A549 (cell line): Measurements from ENCODE around the gene AGPAT2. TPM values are rescaled to one million over a fixed set of nuclear protein-coding genes. Genes with fewer than 3 reads are reported as not detected.
A peak's percentile ranks its signal among the peaks of the same experiment; 100 is the strongest.
"Not testable (repeated sequence)": the region's sequence is repeated elsewhere in the genome, so short reads cannot be mapped to it uniquely, and the experiment has no call there.

Source experiments
- ATAC-seq, 2 experiments: fragments of 200-7000 bp in 1 of 2; fragments of >200 bp in 1 of 2; cut with Nextera tagmentation in 1 of 2; cut with Tn5 transposase in 1 of 2; 3 replicates each; pipeline versions ENCODE4 v1.8.0 to v1.9.1; 2018 to 2020; ENCODE audit warnings: mild to moderate bottlenecking in 1 of 2, moderate library complexity in 1 of 2
- CTCF ChIA-PET: fragments of 300-600 bp; sonication (Branson Sonifier 250); formaldehyde crosslinking; extraction: SDS; loops from one replicate; lab custom pipeline; 2021; ENCODE audit warnings: antibody characterized with exemption, inconsistent platforms; lab: Yijun Ruan, JAX
- POLR2A ChIA-PET: fragments of 350-600 bp; formaldehyde crosslinking; extraction: SDS; loops from one replicate; lab custom pipeline; 2021; ENCODE audit warnings: antibody characterized with exemption, inconsistent platforms; lab: Yijun Ruan, JAX
- DNase-seq, 2 experiments: peaks; one replicate each; pipeline versions ENCODE4 v3.0.0 to v3.0.0-alpha.2; 2011 to 2016; ENCODE audit warnings: low read depth in 1 of 2, low spot score in 1 of 2
- FAIRE-seq: peaks from 2 replicates; lab custom pipeline; 2011; peaks lifted over from hg19 to GRCh38; lab: Jason Lieb, UNC
- H3K27ac ChIP-seq, 2 experiments: fragments of >200 bp; sonication (Bioruptor Twin); formaldehyde crosslinking; 3 replicates each; pipeline ENCODE4 v1.5.1; 2016 to 2017
- H3K4me1 ChIP-seq: fragments of >200 bp; sonication (Bioruptor Twin); formaldehyde crosslinking; 3 replicates; pipeline ENCODE4 v1.6.1; 2016
- H3K4me2 ChIP-seq: fragments of >200 bp; sonication (Bioruptor Twin); formaldehyde crosslinking; 3 replicates; pipeline ENCODE4 v1.6.1; 2016
- H3K4me3 ChIP-seq: fragments of >200 bp; sonication (Bioruptor Twin); formaldehyde crosslinking; 3 replicates; pipeline ENCODE4 v1.5.1; 2016
- H3K9me3 ChIP-seq: fragments of >200 bp; sonication (Bioruptor Twin); formaldehyde crosslinking; 3 replicates; pipeline ENCODE4 v1.6.1; 2016
- CHD2 ChIP-seq: fragments of 150-350 bp; IDR thresholded peaks from 2 replicates; pipeline ENCODE4 v1.6.1; 2014; ENCODE audit warnings: low read length; ENCODE audit not compliant: partially characterized antibody
- EHF ChIP-seq: fragments of 250-450 bp; sonication (Bioruptor Pico); IDR thresholded peaks from 2 replicates; pipeline ENCODE4 v1.5.0; 2020; ENCODE audit warnings: mild to moderate bottlenecking
- EHMT2 ChIP-seq: fragments of 200-600 bp; sonication (generic); IDR thresholded peaks from 2 replicates; pipeline ENCODE4 v1.6.1; 2016; ENCODE audit warnings: antibody characterized with exemption, low read depth, mild to moderate bottlenecking, moderate library complexity
- FOSL2 ChIP-seq, 2 experiments: fragments of 450-650 bp in 1 of 2; fragments of >200 bp in 1 of 2; sonication (Bioruptor Twin) in 1 of 2; formaldehyde crosslinking; IDR thresholded peaks; 2 replicates each; pipeline versions ENCODE4 v1.5.0 to v1.6.1; 2016 to 2020; ENCODE audit warnings: mild to moderate bottlenecking in 1 of 2, moderate library complexity in 1 of 2
- HDAC2 ChIP-seq: fragments of 200-600 bp; sonication (generic); IDR thresholded peaks from 2 replicates; pipeline ENCODE4 v1.6.1; 2016
- HEYL ChIP-seq: fragments of 250-450 bp; sonication (Bioruptor Pico); IDR thresholded peaks from 2 replicates; pipeline ENCODE4 v1.8.0; 2021; ENCODE audit warnings: mild to moderate bottlenecking, moderate library complexity
- HOXA7 ChIP-seq: fragments of 250-450 bp; sonication (Bioruptor Pico); IDR thresholded peaks from 2 replicates; pipeline ENCODE4 v1.5.0; 2020; ENCODE audit warnings: mild to moderate bottlenecking, moderate library complexity
- JUNB ChIP-seq: fragments of >200 bp; sonication (Bioruptor Twin); formaldehyde crosslinking; IDR thresholded peaks from 2 replicates; pipeline ENCODE4 v1.6.1; 2016
- KDM5A ChIP-seq: fragments of 200-600 bp; sonication (generic); IDR thresholded peaks from 2 replicates; pipeline ENCODE4 v1.6.1; 2016; ENCODE audit warnings: antibody characterized with exemption, mild to moderate bottlenecking
- NPAS2 ChIP-seq: fragments of 250-450 bp; sonication (Bioruptor Pico); IDR thresholded peaks from 2 replicates; pipeline ENCODE4 v1.8.0; 2022; ENCODE audit warnings: mild to moderate bottlenecking, moderate library complexity, borderline replicate concordance
- SMC3 ChIP-seq: fragments of >200 bp; sonication (Bioruptor Twin); formaldehyde crosslinking; IDR thresholded peaks from 3 replicates; pipeline ENCODE4 v1.6.1; 2018; ENCODE audit warnings: inconsistent platforms
- SREBF2 ChIP-seq: fragments of 450-650 bp; IDR thresholded peaks from 2 replicates; pipeline ENCODE4 v1.6.1; 2014; ENCODE audit warnings: mild to moderate bottlenecking, moderate library complexity
- ZC3H11A ChIP-seq: fragments of 450-650 bp; IDR thresholded peaks from 2 replicates; pipeline ENCODE4 v1.6.1; 2014; ENCODE audit warnings: antibody characterized with exemption, mild to moderate bottlenecking
- WGBS: methylation state at CpG from one replicate; pipeline ENCODE4 v1.1.6; 2017; ENCODE audit errors: missing lambda C conversion rate; 5-methylcytosine and 5-hydroxymethylcytosine counted together
- polyA plus RNA-seq, 4 experiments: library from polyadenylated mRNA; depleted of rRNA in 3 of 4; stranded (reverse); fragments of >200 nt; fragmentation: RNase III in 1 of 4; extraction: RNeasy Plus Mini Kit Qiagen cat#74134 plus additional on column Dnase treatment in 1 of 4; gene quantifications; 2 replicates in 3 of 4; 3 replicates in 1 of 4; pipeline ENCODE4 v1.2.3, GENCODE V29; 2011 to 2017
- TF ChIP-seq, protein P1 (sequence below): fragments of 450-650 bp; IDR thresholded peaks from 2 replicates; pipeline ENCODE4 v1.6.1; 2014; ENCODE audit warnings: antibody characterized with exemption
- TF ChIP-seq, protein P2 (sequence below): fragments of 200-600 bp; sonication (generic); IDR thresholded peaks from 2 replicates; pipeline ENCODE4 v1.6.1; 2016; ENCODE audit warnings: antibody characterized with exemption, mild to moderate bottlenecking, moderate library complexity

The AGPAT2 gene
- polyA plus RNA-seq, 2 of the 4 experiments (the other 2 are of a cell fraction), result 32.3 to 49.5 TPM

DNA sequence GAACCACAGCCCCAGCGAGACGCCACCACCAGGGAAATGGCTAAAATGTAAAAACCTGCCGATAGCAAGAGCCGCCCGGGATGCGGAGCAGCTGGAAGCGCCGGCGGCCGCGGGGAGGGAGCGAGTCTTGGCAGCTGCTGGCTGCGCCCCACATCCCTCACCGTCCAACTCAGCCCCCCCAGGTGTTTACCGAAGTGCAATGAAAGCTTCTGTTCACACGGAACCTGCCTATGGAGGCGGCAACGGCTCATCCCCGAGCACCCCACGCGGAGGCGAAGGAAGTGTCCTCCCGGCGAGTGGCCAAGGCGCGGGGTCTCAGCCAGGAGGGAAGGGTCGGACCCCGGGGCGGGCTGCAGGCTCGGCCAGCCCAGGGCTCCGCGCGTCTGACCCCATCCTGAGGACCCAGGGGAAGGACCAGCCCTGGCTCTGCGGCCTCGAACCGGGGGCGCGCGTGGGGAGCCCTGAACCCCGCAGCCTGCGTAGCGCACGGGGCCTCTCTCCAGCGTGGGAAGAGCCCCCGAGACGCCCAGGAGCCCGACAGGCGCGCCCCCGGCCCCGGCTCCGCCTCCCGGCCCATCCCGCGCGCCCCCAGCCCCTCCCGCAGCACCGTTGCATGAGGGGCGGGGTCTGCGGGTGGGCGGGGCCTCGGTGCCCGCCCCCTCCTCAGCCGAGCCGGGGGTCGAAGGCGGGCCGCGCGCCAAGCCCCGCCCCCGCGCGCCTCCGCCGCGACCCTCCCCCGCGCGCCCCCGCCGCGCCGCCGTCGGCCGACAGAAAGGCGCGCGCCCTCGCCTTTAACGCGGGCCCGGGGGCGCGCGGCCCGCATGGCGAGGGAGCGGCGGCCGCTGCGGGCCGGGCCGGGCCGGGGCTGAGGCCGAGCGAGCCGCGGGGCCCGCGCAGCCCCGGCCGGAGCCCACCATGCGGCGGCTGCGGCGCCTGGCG lies 24.8 kb upstream of the AGPAT2 start, which contains the start of gene DIPK1B (continued):
- TF ChIP-seq, protein P1, sequence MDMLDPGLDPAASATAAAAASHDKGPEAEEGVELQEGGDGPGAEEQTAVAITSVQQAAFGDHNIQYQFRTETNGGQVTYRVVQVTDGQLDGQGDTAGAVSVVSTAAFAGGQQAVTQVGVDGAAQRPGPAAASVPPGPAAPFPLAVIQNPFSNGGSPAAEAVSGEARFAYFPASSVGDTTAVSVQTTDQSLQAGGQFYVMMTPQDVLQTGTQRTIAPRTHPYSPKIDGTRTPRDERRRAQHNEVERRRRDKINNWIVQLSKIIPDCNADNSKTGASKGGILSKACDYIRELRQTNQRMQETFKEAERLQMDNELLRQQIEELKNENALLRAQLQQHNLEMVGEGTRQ, result no peak

DNA sequence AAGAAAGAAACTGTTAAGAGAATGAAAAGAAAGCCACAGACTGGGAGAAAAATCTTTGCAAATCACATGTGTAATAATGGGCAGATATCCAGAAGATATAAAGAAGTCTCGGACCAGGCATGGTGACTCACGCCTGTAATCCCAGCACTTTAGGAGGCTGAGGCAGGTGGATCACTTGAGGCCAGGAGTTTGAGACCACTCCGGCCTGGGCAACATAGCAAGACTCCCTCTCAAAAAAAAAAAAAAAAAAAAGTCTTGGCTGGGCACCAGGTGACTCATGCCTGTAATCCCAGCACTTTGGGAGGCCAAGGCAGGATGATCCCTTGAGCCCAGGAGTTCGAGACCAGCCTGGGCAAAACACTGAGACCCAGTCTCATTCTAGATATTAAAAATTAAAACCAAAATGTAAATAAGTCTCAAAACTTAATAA lies 24.0 kb upstream of the AGPAT2 start:
- TF ChIP-seq JUNB, result peak; percentile 26; the same call in 1 of the 2 replicates
- TF ChIP-seq FOSL2 (IDR thresholded peaks at IDR 0.05), result peak; percentile 31; the same call in 1 of the 2 replicates
- peak; percentile 78 for TF ChIP-seq FOSL2 (CRISPR knock-in tag; IDR thresholded peaks at IDR 0.05)
- H3K9me3 ChIP-seq, FAIRE-seq, DNase-seq, H3K27ac ChIP-seq: not testable (repeated sequence)
- peaks cover 32% of the 10 kb centered on the region for H3K4me1 ChIP-seq
- CTCF ChIA-PET, result interaction anchor here (0.7 to 1.0 kb wide), 3 partner anchors 16 to 48 kb away, joined by 3 to 4 read pairs (median 3); no protein-coding TSS in a partner anchor
- 44% methylated on average over 4 of the region's 4 CpGs for WGBS
- ATAC-seq, result peak in 1 of 2 experiments; percentile 18; a peak in 3 of 6 replicates
- H3K4me2 ChIP-seq, result peak overlapping the region; percentile 97
- POLR2A ChIA-PET, result interaction anchor here (4.0 kb wide), 1 partner anchor 16 kb away, joined by 30 read pairs; no protein-coding TSS in a partner anchor
- peak overlapping the region; percentile 66; the same call in 2 of the 3 replicates for H3K4me3 ChIP-seq

DNA sequence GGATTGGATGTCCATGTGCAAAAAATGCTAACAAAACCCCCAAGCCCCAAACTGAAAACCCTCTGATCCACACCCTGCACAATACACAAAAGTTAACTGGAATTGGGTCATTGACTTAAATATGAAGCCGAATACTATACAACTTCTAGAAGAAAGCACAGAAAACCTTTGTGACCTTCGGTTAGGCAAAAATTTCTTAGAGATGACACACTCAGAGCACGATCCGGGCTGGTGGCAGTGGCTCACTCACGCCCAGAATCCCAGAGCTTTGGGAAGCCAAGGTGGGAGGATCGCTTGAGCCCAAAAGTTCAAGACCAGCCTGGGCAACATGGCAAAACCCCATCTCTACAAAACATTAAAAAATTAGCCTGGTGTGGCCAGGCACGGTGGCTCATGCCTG lies 23.3 kb upstream of the AGPAT2 start:
- no peak for ATAC-seq
- CTCF ChIA-PET, result interaction anchor here (0.7 kb wide), 1 partner anchor 44 kb away, joined by 4 read pairs; no protein-coding TSS in a partner anchor
- no peak for DNase-seq
- POLR2A ChIA-PET, result no interaction called here
- Histone ChIP-seq H3K4me1 (peaks cover 32% of the 10 kb centered on the region), H3K4me3 (no peak overlapping the region), H3K27ac (no peak overlapping the region), H3K4me2 (no peak overlapping the region), H3K9me3 (no peaks in the 10 kb centered on the region)
- TF ChIP-seq NPAS2 (CRISPR knock-in tag) (no peak), HOXA7 (CRISPR knock-in tag) (no peak), HDAC2 (no peak), ZC3H11A (no peak), EHF (no peak), CHD2 (no peak), EHMT2 (no peak), SMC3 (no peak), HEYL (no peak), KDM5A (no peak), SREBF2 (no peak), JUNB (no peak)
- TF ChIP-seq, protein P2, sequence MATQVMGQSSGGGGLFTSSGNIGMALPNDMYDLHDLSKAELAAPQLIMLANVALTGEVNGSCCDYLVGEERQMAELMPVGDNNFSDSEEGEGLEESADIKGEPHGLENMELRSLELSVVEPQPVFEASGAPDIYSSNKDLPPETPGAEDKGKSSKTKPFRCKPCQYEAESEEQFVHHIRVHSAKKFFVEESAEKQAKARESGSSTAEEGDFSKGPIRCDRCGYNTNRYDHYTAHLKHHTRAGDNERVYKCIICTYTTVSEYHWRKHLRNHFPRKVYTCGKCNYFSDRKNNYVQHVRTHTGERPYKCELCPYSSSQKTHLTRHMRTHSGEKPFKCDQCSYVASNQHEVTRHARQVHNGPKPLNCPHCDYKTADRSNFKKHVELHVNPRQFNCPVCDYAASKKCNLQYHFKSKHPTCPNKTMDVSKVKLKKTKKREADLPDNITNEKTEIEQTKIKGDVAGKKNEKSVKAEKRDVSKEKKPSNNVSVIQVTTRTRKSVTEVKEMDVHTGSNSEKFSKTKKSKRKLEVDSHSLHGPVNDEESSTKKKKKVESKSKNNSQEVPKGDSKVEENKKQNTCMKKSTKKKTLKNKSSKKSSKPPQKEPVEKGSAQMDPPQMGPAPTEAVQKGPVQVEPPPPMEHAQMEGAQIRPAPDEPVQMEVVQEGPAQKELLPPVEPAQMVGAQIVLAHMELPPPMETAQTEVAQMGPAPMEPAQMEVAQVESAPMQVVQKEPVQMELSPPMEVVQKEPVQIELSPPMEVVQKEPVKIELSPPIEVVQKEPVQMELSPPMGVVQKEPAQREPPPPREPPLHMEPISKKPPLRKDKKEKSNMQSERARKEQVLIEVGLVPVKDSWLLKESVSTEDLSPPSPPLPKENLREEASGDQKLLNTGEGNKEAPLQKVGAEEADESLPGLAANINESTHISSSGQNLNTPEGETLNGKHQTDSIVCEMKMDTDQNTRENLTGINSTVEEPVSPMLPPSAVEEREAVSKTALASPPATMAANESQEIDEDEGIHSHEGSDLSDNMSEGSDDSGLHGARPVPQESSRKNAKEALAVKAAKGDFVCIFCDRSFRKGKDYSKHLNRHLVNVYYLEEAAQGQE, result no peak
- TF ChIP-seq, protein P1, result no peak
- FAIRE-seq, result no peak
- WGBS, result 62% methylated on average over 7 of the region's 7 CpGs
